ENCODE measurements around the gene HPS1.

The HPS1 gene

GRCh38 chr10:98446661-98447221, at the start of gene HPS1:
Gene HPS1, minus strand, starts transcription at chr10:98446935. Its CDS starts 3,695 bp downstream, at chr10:98443240.
- no peak for DNase-seq

- DNase-seq = no peak
Observed at GRCh38 chr10:98492763-98493162, 46.0 kb upstream of the HPS1 start.

GRCh38 chr10:98489561-98490481, 43.1 kb upstream of the HPS1 start:
- no peak for DNase-seq

- no peak for DNase-seq
Observed at GRCh38 chr10:98488669-98489430, 42.1 kb upstream of the HPS1 start.

- DNase-seq = no peak
Observed at GRCh38 chr10:98487649-98488048, 40.9 kb upstream of the HPS1 start.

- DNase-seq = no peak
Observed at GRCh38 chr10:98486421-98486820, 39.7 kb upstream of the HPS1 start.

- no peak for DNase-seq
Observed at GRCh38 chr10:98485959-98486358, 39.2 kb upstream of the HPS1 start.

- no peak for DNase-seq
Observed at GRCh38 chr10:98483658-98484057, 36.9 kb upstream of the HPS1 start.

- DNase-seq = no peak
Observed at GRCh38 chr10:98482096-98482495, 35.4 kb upstream of the HPS1 start.

GRCh38 chr10:98481404-98481945, 34.7 kb upstream of the HPS1 start:
- no peak for DNase-seq

GRCh38 chr10:98478430-98479222, 31.9 kb upstream of the HPS1 start:
- no peak for DNase-seq

- DNase-seq = no peak
Observed at GRCh38 chr10:98477861-98478260, 31.1 kb upstream of the HPS1 start.

GRCh38 chr10:98474628-98475027, 27.9 kb upstream of the HPS1 start:
- DNase-seq = no peak

GRCh38 chr10:98472196-98472595, 25.5 kb upstream of the HPS1 start:
- no peak for DNase-seq

- DNase-seq = no peak
Observed at GRCh38 chr10:98470850-98471249, 24.1 kb upstream of the HPS1 start.

- DNase-seq = no peak
Observed at GRCh38 chr10:98469001-98469931, 22.5 kb upstream of the HPS1 start.

- peak in 1 of 2 experiments; percentile 8 for DNase-seq
Observed at GRCh38 chr10:98467506-98468318, 21.0 kb upstream of the HPS1 start.

GRCh38 chr10:98466861-98467505, 20.2 kb upstream of the HPS1 start:
- DNase-seq = no peak

GRCh38 chr10:98465866-98466265, 19.1 kb upstream of the HPS1 start:
- no peak for DNase-seq
